GM21619 (cell line): ENCODE data around the gene ZBTB21.
"Not testable (repeated sequence)": the region's sequence is repeated elsewhere in the genome, so short reads cannot be mapped to it uniquely, and the experiment has no call there.

ENCODE experiments used
- ATAC-seq: cut with Tn5 transposase; IDR thresholded peaks from one replicate; pipeline ENCODE4 v1.9.1; 2021; ENCODE audit not compliant: unreplicated experiment

ZBTB21 gene

DNA sequence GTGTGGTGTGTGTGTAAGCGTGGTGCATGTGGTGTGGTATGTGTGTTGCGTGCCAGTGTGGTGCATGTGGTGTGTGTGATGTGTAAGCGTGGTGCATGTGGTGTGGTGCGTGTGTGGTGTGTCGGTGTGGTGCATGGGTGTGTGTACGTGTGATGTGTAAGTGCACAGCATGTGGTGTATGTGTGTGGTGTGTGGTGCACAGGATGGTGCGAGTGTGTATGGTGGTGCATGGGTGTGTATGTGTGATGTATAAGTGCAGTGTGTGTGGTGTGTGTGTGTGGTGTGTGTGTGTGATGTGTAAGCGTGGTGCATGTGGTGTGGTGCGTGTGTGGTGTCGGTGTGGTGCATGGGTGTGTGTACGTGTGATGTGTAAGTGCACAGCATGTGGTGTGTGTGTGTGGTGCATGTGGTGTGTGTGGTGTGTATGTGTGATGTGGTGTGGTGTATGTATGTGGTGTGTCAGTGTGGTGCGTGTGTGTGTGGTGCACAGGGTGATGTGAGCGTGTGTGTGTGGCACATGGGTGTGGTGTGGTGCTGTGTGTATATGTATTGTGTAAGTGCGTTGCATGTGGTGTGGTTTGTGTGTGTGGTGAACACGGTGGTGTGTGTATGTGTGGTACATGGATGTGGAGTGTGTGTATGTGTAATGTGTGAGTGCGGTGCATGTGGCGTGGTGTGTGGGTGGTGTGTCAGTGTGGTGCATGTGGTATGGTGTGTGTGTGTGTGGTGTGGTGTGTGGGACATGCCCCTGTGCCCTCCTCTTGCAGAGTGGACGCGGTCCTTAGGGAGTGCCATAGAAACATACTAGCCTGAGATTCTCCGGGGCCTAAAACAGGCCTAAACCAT is 55.3 kb downstream of the ZBTB21 start:
- ATAC-seq = no peak

- ATAC-seq = peak; percentile 54
These were observed 56.1 kb downstream of the ZBTB21 start, which contains the start of gene C2CD2 for GRCh38 chr21:41953831-41954653. Gene C2CD2 (minus strand): TSS chr21:41954018. CDS start chr21:41953648, 370 bp downstream.

GRCh38 chr21:41953249-41953830 is 56.8 kb downstream of the ZBTB21 start:
- ATAC-seq = peak; percentile 22

- ATAC-seq = no peak
These were observed 57.5 kb downstream of the ZBTB21 start for GRCh38 chr21:41952568-41953248.

GRCh38 chr21:41951876-41952567 is 58.1 kb downstream of the ZBTB21 start:
- no peak for ATAC-seq

GRCh38 chr21:41950941-41951351 is 59.2 kb downstream of the ZBTB21 start:
- ATAC-seq = no peak

DNA sequence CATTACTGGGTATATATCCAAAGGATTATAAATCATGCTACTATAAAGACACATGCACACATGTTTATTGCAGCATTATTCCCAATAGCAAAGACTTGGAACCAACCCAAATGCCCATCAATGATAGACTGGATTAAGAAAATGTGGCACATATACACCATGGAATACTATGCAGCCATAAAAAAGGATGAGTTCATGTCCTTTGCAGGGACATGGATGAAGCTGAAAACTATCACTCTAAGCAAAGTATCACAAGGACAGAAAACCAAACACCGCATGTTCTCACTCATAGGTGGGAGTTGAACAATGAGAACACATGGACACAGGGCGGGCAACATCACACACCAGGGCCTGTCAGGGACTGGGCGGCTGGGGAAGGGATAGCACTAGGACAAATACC is 60.5 kb downstream of the ZBTB21 start:
- not testable (repeated sequence) for ATAC-seq

DNA sequence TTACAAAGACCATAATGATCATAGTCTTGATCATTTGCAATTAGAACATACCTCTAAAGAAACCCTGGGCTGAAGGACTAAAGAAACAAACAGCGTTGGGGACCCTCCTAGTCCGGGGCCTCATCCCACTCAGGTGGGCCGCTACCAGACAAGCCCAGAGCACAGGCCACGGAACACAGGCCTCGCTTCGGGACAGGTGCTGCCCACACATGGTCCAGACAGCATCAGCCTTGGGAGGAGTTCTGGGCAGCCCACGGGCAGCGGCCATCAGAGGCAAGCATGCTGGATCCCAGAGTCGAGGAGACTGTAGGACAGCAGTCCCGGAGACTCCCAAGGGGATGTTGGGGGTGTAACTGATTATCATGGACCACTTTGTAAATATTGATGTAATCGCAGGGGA is 61.3 kb downstream of the ZBTB21 start:
- no peak for ATAC-seq

DNA sequence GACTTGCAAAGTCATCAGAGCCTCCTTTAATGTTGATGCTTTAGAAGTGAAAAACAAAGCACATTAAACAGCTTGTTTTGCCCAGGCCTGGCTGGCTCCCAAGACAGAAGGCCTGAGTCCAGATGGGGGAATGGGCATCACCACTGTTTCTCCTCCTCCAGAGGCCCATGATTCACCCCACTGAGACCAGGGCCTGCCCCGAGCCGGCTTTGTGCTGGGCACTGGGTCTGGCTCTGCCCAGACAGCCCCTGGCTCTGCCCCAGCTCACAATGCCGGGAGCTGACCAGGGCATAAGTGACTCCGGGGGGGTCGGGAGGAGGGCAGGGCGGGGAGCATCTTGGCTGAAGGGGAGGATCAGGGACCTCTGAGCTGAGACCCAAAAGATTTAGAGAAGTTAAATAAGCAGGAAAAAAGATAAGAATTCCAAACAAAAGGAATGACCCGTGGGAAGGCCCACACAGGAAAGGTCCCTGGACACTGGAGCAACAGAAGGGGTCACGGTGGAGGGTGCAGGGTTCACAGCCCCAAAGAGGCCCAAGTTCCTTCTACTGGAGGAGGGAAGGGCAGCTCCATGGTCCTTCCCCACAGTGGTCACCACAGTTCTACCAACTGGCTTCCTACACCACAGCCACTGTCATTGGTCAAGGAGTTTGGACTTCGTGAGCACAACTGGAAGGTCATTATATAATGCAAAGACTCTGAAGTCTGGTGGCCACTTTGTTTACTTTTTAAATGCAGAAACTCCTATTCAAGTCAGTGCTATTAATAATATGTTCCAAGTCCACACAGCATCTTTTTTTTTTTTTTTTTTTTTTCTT is 61.9 kb downstream of the ZBTB21 start:
- no peak for ATAC-seq

GRCh38 chr21:41945982-41946381 is 64.2 kb downstream of the ZBTB21 start:
- no peak for ATAC-seq

- ATAC-seq = no peak
These were observed 66.3 kb downstream of the ZBTB21 start for GRCh38 chr21:41943851-41944250.

DNA sequence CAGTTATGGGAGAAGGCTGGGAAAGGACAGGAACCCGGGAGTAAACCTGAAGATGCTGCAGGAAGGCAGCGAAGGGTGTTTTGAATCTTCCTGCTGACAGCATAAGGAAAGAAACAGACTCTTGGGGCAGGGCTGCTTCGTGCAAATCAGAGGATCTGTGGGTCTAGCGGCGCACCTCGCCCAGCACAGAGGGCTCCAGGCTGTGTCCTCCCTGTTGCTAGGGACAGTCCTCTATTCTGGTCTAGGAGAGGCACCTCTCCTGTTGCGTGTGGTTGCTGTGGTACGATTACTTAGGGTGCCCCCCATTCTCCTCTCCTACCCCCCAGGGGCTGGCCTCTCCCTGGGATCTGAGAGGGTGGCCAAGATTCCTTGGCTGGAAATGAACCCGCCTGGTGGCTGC is 67.7 kb downstream of the ZBTB21 start:
- no peak for ATAC-seq

- no peak for ATAC-seq
These were observed 68.2 kb downstream of the ZBTB21 start for GRCh38 chr21:41941941-41942340.

DNA sequence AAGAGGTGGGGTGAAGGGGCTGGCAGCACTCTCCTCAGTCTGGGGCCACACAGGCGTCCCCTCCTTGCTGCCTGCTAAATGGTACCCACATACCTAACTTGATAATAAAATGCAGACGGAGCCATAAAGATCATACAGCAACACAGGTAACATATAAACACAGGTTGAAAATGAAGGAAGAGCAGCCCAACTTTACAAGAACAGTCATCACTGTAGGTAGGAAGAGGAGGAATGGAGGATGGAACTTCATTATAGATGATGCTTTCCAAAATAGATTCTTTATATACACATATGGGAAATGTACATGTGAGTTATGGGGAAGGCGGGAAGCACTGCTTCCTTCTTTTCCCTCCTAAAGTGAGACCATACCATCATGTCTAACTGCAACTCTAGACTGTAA is 69.7 kb downstream of the ZBTB21 start:
- no peak for ATAC-seq

DNA sequence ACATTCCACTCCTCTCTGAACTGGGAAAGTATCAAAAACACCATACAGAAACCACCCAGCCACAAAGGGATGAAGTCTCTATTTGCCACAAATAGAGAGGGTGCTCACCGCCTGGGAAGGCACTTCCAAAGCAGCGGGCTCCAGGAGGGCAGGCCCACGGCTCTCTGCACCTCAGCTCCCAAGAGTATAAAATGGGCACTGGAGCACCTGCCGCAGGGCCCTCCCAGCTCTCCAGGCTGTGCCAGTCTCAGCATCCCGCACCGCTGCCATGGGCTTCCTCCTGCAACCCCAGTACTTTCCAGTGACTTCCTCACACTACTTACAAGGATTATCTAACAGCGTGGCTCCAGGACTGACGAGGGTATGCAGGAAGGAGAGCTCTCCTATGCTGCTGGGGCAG is 70.8 kb downstream of the ZBTB21 start:
- ATAC-seq = no peak
